ENCODE data around the gene LCLAT1. TPM values are rescaled to one million over a fixed set of nuclear protein-coding genes. Genes with fewer than 3 reads are reported as not detected.

LCLAT1 gene
- total RNA-seq, 2 experiments from 2014 or later: 8.3 to 10.2 TPM

DNA sequence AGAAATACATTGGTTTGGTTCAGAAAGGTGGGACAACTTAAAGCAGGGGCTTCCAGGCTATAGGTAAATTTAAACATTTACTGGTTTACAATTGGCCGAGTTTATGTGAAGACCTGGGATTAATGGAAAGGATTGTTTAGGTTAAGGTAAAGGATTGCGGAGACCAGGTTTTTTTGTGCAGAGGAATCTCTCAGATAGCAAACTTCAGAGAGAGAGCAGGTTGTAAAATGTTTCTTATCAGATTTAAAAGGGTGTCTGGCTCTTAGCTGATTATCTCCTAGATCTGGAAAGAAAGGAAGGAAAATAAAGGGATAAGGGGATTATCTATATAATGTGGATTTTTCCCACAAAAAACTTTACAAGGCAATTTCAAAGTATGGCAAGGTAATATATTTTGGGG, 101.3 kb downstream of the LCLAT1 start:
- Mint-ChIP-seq H3K4me1 (ENCODE audit: low read depth) (peaks cover 21% of the 10 kb centered on the region), H3K4me3 (no peak overlapping the region), H3K27ac (no peak overlapping the region), H3K36me3 (ENCODE audit: low read depth) (peaks cover 28% of the 10 kb centered on the region), H3K9me3 (no peaks in the 10 kb centered on the region), H3K27me3 (no peaks in the 10 kb centered on the region)
- peaks cover 3% of the 10 kb centered on the region for H3K36me3 ChIP-seq (ENCODE audit: insufficient read depth, low read length)
- H3K27ac ChIP-seq (ENCODE audit: low read depth in 1 of 2, low read length in 2 of 2): no peak overlapping the region
- CTCF ChIA-PET: no interaction called here
- H3K4me3 ChIP-seq (ENCODE audit: low read length): no peak overlapping the region
- no peaks in the 10 kb centered on the region for H3K4me1 ChIP-seq (ENCODE audit: insufficient read depth, low read length)
- intact Hi-C loops (cut with DNase I, micrococcal nuclease): no loop called here
- TF ChIP-seq, protein P1, sequence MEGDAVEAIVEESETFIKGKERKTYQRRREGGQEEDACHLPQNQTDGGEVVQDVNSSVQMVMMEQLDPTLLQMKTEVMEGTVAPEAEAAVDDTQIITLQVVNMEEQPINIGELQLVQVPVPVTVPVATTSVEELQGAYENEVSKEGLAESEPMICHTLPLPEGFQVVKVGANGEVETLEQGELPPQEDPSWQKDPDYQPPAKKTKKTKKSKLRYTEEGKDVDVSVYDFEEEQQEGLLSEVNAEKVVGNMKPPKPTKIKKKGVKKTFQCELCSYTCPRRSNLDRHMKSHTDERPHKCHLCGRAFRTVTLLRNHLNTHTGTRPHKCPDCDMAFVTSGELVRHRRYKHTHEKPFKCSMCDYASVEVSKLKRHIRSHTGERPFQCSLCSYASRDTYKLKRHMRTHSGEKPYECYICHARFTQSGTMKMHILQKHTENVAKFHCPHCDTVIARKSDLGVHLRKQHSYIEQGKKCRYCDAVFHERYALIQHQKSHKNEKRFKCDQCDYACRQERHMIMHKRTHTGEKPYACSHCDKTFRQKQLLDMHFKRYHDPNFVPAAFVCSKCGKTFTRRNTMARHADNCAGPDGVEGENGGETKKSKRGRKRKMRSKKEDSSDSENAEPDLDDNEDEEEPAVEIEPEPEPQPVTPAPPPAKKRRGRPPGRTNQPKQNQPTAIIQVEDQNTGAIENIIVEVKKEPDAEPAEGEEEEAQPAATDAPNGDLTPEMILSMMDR (IDR thresholded peaks at IDR 0.05): no peak
- H3K9me3 ChIP-seq (ENCODE audit: control insufficient read depth in 1 of 2, insufficient read depth in 1 of 2, low read length in 2 of 2): peaks cover 0 to 5% of the 10 kb centered on the region in 2 experiments
- POLR2A ChIA-PET: no interaction called here
- DNase-seq (no peak), ATAC-seq (ENCODE audit: poor library complexity) (no peak)
- H3K27me3 ChIP-seq (ENCODE audit: control insufficient read depth in 1 of 2, insufficient read depth in 2 of 2, low read length in 2 of 2): no peaks in the 10 kb centered on the region

GRCh38 chr2:30549096-30549495, 102.0 kb downstream of the LCLAT1 start:
- H3K36me3 ChIP-seq (ENCODE audit: insufficient read depth, low read length): peaks cover 3% of the 10 kb centered on the region
- H3K4me3 ChIP-seq (ENCODE audit: low read length): no peak overlapping the region
- no peak for DNase-seq
- TF ChIP-seq, protein P1 (IDR thresholded peaks at IDR 0.05): no peak
- intact Hi-C loops (cut with DNase I, micrococcal nuclease): no loop called here
- no peak overlapping the region for H3K4me3 Mint-ChIP-seq
- H3K9me3 Mint-ChIP-seq: no peaks in the 10 kb centered on the region
- H3K36me3 Mint-ChIP-seq (ENCODE audit: low read depth): peaks cover 24% of the 10 kb centered on the region
- H3K27ac ChIP-seq (ENCODE audit: low read depth in 1 of 2, low read length in 2 of 2): no peak overlapping the region
- H3K27me3 Mint-ChIP-seq: no peaks in the 10 kb centered on the region
- H3K27me3 ChIP-seq (ENCODE audit: control insufficient read depth in 1 of 2, insufficient read depth in 2 of 2, low read length in 2 of 2): no peaks in the 10 kb centered on the region
- no peaks in the 10 kb centered on the region for H3K4me1 ChIP-seq (ENCODE audit: insufficient read depth, low read length)
- H3K9me3 ChIP-seq (ENCODE audit: control insufficient read depth in 1 of 2, insufficient read depth in 1 of 2, low read length in 2 of 2): peaks cover 0 to 5% of the 10 kb centered on the region in 2 experiments
- ATAC-seq (ENCODE audit: poor library complexity): no peak
- POLR2A ChIA-PET: no interaction called here
- CTCF ChIA-PET: interaction anchor here (0.6 to 1.8 kb wide), 2 partner anchors 20 to 22 kb away, joined by 3 to 4 read pairs; no protein-coding TSS in a partner anchor
- no peak overlapping the region for H3K27ac Mint-ChIP-seq
- peaks cover 14% of the 10 kb centered on the region for H3K4me1 Mint-ChIP-seq (ENCODE audit: low read depth)

DNA sequence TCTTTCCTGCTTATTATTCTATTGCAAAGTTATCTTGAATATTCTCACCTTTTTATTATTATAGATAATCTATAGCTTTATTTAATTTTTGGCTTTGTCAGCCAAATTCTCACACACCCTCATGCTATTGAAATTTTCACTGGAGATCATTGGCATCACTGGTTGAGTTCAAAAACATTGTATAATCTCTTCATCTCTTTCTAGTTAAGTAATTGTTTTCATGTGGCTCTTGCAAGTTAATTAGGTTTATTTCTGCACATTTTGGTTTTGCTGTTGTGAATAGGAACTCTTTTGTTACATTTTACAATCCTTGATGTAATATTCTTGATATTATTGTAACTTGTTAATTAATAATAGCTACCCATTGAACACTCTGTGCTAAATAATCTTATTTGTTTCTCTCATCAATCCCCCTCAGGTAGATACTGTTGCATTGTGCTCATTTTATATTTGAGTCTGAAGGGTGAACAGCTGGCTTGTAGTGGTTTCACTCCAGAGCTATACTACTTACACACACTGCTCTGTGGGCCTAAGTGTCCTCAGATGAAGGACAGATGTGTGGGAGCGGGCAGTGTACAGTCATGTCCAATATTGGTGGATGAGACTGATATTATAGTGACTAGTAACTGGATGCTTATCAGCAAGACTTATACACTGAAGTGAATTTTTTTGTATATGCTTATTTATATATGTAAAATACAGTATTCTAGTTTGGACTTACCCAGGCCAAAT, 112.7 kb downstream of the LCLAT1 start:
- no peak for ATAC-seq (ENCODE audit: poor library complexity)
- no peaks in the 10 kb centered on the region for H3K27me3 Mint-ChIP-seq
- Histone ChIP-seq H3K4me1 (ENCODE audit: insufficient read depth, low read length) (no peaks in the 10 kb centered on the region), H3K9me3 (ENCODE audit: control insufficient read depth in 1 of 2, insufficient read depth in 1 of 2, low read length in 2 of 2) (no peaks in the 10 kb centered on the region), H3K27me3 (ENCODE audit: control insufficient read depth in 1 of 2, insufficient read depth in 2 of 2, low read length in 2 of 2) (no peaks in the 10 kb centered on the region), H3K27ac (ENCODE audit: low read depth in 1 of 2, low read length in 2 of 2) (no peak overlapping the region), H3K4me3 (ENCODE audit: low read length) (no peak overlapping the region), H3K36me3 (ENCODE audit: insufficient read depth, low read length) (peaks cover 5% of the 10 kb centered on the region)
- TF ChIP-seq, protein P1 (IDR thresholded peaks at IDR 0.05): no peak
- DNase-seq: no peak
- H3K36me3 Mint-ChIP-seq (ENCODE audit: low read depth): peaks cover 23% of the 10 kb centered on the region
- peaks cover 20% of the 10 kb centered on the region for H3K4me1 Mint-ChIP-seq (ENCODE audit: low read depth)
- no peak overlapping the region for H3K4me3 Mint-ChIP-seq
- POLR2A ChIA-PET: interaction anchor here (1.2 kb wide), 1 partner anchor 9 kb away, joined by 3 read pairs; no protein-coding TSS in a partner anchor
- intact Hi-C loops (cut with DNase I, micrococcal nuclease): no loop called here
- CTCF ChIA-PET: no interaction called here
- no peaks in the 10 kb centered on the region for H3K9me3 Mint-ChIP-seq
- H3K27ac Mint-ChIP-seq: no peak overlapping the region

Data from CD4-positive, alpha-beta T cell (primary cell).